AG08396 (cell line): ENCODE measurements around the gene FLRT3.

Source experiments
- DNase-seq: peaks from one replicate; pipeline ENCODE4 v3.0.0; 2012; ENCODE audit warnings: low spot score, mixed read lengths

FLRT3 gene

DNA sequence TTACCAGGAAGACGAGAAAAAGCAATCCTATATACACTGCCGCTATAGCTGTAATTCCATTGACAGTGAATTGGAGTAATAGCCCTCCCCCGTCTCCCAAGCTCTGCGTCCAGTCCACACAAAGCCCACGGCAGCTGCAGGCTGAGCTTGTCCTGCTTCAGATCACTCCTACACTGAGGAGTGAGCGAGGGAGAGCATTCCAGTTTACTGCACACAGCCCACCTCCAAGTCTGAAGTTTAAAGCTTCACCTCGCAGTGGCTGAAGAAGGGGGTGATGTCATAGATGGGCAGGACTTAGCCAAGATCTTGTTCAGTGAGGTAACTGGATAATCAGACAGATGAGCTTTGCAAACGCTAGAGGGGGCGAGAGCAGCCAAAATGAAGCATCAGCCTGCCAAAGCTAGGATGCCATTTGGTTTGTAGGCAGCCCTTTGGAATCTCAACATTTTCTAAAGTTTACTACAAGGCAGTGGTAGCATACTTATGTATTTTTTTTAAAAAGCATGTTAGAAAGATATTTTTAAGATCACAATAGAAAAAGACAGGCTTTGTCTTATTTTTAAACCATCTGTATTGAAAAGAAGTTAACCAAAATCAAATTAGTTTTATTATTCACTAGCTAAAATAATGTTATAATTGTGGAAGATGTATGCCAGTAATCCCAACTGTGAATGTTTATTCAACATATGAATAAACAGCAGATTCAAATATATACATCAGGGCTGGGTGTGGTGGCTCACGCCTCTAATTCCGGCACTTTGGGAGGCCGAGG lies at the start of gene FLRT3:
Gene FLRT3 (minus strand): TSS at position 213 of the 772 bp plus-strand sequence. CDS start 10,106 bp downstream, outside the sequence.
- peak; percentile 60 for DNase-seq

DNA sequence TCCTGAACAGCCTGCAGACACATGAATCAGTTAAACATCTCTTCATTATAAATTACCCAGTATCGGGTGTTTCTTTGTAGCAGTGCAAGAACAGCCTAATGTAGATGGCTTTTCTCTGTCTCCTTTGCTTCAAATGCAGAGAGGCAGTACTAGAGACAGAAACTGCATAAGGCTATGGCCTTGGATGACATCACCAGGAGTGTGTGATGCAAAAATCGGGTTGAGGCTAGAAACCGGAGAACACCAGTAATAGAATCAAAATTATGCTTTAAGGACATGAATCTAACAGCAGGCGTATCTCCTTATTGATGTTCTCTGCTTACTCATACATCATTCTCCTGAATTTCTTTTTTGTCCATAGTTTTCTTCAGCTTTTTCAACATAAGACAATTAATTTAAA lies 49.3 kb upstream of the FLRT3 start:
- DNase-seq, result no peak

DNA sequence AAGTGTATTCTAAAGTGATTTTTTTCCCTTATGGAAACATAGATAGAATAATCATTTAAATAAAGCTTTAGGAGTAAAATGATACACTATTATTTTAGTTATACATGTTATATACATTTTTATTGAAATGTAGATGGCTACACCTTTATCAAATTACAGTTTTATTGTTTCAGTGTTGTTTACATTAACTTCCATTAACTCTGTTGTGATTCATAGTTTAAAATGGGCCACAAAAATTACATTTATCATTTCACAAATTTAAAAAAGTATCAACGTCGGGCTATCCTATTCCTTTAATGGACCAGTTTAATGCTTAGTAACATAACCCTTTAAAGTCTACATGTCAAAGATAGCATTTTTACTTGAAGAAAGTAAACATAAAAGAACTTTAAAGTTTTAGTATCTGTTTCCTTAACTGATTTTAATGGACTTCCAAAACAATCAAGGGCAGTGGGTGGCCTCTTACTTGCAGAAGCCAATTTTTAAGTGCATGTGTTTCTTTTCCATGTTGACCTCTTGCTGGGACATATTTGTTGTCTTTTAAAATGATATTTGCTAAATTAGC lies 47.8 kb upstream of the FLRT3 start:
- DNase-seq, result no peak

DNA sequence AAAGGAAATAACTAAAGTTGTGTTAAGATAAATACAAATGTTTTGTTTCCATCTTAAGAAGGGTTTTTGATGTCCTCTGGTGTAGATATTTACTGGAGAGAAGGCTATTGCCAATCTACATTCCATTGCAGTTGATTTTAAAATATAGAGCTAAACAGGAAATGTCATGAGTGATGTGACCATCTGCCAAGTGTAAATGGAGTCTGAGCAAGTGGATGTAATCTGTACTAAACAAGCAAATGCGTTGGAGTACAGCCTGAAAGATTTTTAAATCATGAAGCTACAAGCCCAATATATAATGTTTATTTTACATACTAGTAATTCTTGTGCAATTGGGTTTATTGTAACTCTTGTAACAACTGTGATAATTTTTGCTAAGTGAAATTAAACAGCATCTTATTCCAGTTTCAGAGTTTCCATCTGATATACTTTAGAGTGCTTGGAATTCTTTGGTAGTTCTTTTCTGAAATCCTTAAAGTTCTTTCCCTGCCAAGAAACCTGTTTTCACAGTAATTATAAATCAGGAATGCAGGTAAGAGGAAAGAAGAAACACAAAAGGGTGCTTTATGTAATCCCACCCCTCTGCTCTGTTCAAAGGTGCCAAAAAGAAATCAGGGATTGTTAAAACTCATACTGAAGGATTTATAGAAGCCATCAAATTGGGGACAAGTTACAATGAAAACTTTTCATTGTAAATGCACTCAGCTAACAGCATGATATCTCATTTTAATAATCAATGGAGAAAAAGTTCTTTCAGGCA lies 47.2 kb upstream of the FLRT3 start:
- peak; percentile 4 for DNase-seq

DNA sequence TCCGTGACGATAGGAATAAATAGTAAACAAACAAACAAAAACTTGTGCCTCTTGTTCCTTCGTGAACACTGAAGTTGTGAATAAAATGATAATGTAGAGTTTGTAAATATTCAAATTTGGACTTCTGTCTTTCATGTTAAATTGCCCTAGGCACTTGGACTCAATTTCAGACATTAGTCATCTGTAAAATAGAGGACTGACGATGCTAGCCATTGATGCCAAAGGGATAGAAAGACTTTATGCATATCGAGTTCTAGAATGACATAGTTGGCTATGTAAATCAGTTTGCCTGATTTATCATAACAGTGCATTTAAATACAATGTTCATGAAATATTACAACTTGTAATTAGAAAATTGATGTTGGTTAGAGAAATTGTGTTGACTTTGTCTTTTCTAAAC lies 45.9 kb upstream of the FLRT3 start:
- DNase-seq, result no peak

DNA sequence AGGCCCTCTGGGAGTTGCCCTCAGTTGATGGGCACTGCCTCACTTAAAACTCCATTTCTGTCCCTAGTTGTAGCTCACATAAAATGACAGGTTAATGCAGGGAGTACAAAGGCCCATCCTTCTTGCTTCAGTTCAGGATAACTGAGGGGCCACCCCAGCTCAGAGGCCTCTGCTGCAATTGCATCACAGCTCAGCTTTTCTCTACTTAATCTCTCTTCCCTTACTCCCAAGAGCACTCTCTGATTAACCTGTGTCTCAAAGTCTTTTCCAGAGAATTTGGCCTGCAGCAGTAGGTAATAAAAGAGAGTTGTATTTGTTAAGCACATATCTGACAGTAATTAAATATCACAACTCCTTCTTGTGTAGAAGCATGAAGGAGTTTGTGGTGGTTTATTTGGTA lies 40.9 kb upstream of the FLRT3 start:
- no peak for DNase-seq

DNA sequence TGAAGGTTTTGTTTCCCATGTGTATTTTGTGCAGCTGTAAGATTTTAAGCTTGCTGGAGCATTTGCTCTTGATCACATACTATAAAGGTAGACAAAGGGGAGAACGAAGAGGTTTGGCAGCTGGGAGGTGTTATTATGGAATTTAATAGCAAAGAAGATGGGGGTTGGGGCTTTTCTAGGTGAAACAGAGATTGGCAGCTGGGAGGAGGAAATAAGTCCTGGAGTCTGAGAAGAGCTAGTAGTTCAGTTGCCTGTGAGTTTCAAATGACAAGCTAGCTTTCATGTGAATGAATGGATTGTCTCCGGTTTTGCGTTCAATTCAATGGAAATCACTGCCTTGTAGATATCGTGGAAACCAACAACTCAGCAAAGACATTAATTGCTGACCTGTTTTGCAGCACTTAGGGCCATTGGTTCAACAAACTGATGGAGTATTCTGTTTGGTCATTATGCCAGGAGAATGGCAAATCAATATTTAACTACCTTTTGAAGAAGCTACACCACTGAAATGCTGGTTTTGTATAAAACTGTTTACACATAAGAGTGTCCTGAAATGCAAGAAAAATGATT lies 38.1 kb upstream of the FLRT3 start:
- no peak for DNase-seq

DNA sequence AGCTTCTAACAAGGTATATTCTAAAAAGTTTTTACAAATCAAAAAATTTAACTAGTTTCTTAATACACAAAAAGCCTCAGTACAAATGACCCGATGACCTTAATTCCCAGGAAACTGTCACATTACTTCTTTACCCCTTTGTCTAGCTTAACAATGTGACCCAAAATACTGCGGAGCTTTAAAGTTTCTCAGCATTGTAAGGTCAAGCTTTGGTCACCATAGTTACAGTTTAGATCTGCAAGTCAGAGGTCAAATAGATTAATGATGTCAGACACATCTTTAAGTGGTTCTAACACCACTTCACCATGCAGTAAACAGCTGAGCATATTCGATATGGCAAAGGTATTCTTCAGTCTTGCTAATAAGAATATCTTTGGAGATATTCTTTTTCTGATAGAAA lies 36.8 kb upstream of the FLRT3 start:
- DNase-seq, result no peak

DNA sequence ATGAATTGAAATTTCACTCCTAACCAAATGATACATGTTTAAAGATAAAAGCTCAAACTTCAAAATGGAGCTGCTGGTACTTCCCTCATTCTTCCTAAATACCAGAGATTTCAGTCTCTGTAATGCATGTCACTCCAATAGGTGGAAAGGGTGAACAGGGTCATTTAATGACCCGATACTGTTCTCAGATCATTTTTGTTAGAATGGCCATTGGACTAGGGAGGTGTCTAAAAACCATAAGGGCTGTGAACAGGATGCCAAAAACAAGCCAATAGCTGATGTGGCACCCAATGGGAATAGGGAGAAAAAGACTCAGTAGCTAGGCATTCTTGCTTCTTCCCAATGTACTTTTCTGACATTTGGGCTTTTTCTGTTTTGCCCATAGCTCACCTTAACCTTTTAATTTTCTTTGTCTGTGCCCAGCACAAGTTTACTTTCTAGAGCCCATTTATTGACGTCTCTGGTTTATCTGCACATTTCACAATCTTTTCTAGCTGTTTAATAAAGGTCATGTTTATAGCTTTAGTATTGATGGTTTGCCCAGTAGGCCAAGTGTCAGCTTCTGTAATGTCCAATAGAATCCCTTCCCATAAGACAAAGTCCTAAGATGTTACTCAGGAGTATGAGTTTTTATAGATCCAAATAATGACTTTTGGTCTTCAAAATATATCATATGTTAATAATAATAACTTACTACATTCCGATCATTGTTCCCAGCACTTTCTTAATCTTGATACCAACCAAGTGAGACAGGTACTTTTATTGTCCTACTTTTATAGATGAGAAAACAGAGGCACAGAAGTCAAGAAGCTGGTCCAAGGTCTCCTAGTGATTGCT lies 24.3 kb upstream of the FLRT3 start:
- no peak for DNase-seq

DNA sequence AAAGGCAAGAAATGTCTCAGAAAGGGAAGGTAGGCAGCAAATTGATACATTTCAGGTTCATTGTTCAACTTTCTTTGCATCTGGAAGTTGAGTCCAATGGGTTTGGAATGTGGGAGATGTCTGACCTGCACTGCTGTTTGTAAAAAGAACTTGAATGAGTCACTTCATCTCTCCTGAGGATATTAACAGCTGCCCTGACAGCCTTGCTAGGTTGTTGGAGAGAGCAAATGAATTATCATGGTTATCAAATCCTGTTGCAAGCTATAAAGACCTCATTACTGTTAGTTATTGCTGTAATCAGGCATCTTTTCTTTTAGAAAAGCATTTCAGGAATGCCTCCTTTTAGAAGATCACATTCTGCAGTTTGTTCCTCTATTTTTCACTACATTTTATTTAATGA lies 23.0 kb upstream of the FLRT3 start:
- no peak for DNase-seq

DNA sequence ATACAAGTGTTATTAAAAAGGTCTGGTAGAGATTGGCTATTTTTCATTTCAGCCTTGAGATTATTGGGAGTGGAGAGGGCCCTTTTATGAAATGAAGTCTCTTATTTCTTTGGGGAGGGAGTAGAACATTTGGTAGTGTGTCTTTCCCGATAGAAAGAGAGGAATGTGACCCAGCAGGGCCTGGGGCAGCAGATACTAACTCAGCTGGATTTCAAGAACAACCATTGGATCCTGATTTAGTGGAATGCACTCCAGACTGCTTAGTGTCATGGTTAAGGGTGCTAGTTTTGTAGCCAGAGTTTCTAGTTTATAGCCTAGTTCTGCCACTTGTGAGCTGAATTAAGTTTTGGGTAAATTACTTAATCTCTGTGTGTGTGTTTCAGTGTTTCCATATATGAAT lies 18.4 kb upstream of the FLRT3 start:
- DNase-seq, result no peak

DNA sequence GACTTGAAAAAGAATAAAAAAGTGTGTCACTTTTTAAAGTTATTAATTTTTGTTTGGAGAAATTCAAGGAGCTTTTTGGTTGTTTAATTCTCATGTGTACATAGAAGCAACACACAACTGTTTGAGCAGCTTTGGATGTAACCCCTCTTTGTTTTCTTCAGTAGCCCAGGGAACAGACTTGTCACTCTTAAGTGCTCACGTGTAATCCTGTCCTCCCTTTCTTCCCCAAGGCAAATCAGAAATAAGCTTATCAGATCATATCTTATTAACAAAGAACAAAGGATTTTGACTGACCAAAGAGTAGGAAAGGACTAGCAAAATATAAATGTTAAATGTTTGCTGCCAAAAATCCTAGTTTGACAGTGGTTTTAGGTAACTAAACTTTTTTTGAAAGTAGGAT lies 7.3 kb upstream of the FLRT3 start:
- no peak for DNase-seq

DNA sequence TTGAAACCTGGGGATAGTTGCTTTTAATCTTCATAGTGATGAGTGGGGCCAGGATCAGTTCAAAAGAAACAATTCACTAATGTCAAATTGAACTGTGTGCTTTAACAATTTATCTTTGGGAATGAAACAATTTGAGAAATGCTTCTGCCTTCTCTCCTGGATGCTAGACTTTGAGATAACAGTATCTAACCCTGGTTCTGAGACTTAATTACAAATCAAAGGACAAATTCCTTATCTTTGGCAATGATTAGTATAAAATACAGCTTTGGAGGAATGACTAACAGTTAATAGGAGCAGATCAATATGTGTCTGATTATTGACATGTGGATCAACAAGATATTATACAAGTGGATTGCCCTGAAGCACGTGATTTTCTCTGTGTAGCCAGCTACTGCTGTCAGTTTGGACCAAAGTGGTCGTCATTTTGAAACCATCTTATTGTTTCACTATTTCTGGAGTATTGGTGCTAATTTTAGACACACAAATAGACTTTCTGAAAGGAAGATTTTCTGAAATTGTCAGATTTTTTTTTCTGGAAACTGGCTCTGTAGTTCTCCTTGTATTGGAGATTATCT lies 6.2 kb upstream of the FLRT3 start:
- no peak for DNase-seq

DNA sequence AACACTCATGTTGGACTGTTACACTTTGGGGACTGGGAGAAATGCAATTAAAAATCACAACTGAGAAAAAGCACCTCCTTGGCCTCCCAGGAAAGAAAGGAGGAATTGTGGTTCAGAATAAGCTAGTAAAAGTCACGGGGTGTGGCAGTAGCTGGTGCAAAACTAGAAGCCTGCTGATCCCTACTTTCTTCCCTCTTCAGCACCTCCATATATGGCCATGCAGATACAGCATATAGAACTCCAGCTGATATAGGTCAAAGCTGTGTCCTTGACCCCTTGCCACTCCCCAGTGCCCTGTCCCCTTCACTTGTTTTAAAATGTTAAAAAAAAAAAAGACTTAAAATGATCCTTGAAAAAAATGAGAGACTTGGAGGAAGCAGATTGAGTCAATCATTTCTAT lies 5.5 kb upstream of the FLRT3 start:
- no peak for DNase-seq

DNA sequence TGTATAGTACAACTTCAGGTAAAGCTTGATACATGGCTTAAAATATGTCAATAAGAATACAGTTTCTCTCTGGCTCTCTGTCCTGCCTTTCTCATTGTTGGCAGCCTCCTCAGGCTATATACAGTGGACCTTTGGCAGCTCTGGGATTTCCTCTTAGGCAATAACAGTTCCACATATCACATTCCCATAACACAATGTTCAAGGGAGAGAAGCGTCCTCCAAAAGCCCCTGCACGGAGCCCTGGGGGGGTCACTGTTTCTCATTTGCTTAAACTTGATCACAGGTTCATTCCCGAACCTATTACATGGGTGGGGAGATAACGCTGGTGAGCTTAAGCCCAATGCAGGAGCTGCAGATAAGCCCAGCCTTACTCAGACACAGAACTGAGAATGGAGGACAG lies 4.4 kb upstream of the FLRT3 start:
- no peak for DNase-seq

DNA sequence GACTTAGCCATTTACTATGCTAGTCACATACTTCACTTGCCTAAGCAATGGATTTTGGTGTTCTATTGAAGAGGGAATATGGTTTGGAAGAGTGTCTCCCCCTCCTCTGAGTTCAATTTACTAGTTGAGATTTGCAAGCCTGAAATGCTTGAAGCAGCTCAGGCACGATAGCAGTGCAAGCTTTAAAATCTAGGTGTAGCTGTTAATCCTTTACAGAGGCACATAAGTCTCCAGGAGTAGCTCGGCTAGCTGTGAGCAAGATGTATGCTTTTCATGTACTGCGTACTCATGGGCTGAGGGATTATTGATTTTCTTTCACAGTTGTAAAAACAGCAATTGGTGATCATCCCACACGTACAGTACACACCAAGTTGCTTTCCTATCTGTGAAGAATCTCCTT lies 726 bp downstream of the FLRT3 start:
- no peak for DNase-seq

DNA sequence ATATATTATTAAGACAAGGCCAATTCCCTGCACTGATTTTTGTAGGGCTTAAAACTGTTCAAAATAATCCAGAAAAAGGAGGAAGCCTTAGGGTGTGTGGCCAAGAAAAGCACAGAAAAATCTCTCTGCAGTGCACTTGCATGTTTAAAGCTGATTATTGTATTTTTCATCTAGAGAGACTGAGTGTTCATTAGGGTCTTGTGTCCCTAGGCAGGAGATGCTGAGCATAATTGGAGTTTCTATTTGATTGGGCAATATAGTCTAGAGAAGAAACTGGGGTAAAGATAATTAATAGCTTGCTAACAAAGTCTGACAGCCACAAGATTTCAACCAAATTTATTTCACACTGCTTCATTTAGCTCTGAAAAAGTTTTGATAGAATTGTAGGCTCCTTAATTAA lies 2.4 kb downstream of the FLRT3 start:
- no peak for DNase-seq

DNA sequence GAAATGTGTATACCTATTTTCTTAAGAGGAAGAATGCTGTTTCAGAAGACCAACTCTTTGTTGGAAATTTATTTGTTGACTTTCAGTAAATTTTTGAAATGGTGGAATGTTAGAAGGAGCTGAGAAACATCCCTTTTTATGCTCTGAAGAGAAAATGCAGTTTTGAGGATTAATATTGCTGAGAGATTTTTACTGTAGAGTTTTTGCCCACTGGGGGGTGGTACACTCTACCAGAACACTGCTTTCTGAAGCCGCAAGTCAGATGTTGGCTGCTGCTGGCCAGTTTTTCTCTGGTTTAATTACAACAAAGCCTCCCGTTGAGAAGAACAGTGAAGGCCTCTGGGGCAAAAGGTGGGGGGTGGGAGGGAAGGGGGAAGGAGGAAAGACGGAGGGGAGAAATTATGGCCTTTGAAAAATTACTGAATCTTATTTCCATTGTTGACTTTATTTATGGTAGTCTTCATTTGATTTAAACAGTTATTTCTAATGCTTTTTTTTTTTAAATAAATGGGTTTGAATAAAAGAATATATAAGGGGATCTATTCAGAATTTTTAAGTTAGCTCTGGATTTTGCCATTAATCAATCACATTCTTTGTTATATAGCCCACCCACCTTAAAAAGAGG lies 3.0 kb downstream of the FLRT3 start:
- DNase-seq, result peak; percentile 16

DNA sequence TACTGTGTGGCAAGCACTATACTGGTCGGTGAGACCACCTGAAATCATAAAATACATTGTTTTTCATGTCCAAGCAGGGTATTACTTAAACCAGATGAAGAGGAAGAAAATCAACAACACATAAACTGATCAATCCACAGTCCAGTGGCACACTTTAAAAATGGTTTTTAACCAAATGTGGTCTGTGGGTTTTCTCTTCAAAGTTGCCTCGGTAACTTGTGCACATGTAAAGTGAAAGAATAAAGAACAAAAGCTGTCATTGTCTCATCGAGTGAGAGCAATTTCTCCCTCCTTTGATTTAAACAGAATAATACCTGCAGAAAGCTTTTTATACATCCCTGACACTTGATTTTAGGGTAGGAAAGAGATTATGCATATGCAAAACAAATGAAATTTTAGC lies 3.7 kb downstream of the FLRT3 start:
- DNase-seq, result no peak

DNA sequence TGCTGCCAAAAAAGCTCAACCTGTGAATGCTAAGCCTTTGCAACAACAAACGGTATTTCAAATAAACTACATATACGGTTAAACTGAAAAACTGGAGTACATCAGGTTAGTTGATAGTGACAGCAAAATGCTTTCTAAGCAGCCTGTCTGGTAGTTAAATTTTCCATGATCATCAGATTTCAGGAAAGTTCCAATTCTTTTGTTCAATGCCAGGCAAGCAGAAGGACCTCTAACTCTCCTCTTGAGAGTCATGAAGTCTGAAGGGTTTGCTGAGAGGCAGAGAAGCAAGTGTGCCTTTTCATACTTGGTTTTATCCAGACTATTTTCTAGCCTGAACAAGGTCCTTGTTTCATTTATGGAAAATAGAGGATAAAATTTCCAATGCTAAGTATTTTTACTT lies 4.5 kb downstream of the FLRT3 start:
- DNase-seq, result no peak

DNA sequence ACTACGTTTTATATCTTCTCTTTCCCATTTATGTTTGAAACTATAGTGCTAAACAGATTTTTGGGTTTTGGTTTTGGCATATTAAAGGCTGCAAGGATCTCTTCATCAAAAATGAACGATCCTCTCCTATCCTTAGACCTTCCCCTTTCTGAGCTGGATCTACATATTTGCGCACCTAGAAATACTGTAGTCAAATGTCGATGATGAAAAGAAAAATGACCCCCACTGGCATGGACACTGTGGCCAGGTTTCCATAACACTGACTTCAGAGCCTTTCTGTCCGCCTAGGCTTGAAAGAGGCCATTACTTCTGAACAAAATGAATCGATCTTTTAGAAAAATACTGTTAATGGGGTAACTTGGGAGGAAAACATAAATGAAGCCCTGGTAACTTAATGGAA lies 5.8 kb downstream of the FLRT3 start:
- no peak for DNase-seq
